ENCODE measurements around the gene CRISP2.
"Not testable (repeated sequence)": the region's sequence is repeated elsewhere in the genome, so short reads cannot be mapped to it uniquely, and the experiment has no call there.

The CRISP2 gene

DNA sequence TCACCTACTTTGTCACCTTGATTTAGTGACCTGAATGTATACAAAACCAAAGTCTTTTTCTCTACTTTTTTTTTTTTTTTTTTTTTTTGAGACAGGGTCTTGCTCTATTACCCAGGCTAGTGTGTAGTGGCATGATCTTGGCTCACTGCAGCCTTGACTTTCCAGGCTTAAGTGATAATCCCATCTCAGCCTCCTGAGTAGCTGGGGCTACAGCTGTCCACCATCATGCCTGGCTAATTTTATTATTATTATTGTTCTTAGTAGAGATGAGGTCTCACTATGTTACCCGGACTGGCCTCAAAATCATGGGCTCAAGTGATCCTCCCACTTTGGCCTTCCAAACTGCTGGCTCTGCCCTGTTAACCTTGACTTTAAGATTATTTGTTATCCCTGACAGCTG lies 37.5 kb downstream of the CRISP2 start:
- TF ChIP-seq, protein P1, sequence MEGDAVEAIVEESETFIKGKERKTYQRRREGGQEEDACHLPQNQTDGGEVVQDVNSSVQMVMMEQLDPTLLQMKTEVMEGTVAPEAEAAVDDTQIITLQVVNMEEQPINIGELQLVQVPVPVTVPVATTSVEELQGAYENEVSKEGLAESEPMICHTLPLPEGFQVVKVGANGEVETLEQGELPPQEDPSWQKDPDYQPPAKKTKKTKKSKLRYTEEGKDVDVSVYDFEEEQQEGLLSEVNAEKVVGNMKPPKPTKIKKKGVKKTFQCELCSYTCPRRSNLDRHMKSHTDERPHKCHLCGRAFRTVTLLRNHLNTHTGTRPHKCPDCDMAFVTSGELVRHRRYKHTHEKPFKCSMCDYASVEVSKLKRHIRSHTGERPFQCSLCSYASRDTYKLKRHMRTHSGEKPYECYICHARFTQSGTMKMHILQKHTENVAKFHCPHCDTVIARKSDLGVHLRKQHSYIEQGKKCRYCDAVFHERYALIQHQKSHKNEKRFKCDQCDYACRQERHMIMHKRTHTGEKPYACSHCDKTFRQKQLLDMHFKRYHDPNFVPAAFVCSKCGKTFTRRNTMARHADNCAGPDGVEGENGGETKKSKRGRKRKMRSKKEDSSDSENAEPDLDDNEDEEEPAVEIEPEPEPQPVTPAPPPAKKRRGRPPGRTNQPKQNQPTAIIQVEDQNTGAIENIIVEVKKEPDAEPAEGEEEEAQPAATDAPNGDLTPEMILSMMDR (IDR thresholded peaks at IDR 0.05; ENCODE audit: low read depth, low read length), result no peak
- no peak for DNase-seq (ENCODE audit: extremely low read depth, low read depth)

DNA sequence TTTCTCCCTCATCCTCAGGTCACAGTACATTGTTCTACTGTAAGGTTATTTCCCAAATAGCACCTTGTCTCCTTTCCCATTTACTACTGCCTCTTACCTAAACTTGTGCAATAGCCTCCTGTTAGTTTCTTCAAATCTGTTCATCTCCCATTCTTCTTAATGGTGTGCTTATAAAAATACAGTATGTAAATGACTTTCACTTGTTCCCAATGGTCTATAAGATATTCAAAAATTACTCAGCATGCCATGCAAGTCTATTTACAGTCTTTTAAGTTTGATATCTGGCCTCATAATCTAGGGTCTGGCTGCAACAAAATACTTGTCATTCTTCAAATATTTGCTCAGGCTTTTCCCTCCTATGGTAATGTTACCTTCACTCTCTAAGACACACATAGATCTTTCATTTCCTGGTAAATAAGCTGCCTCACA lies 45.2 kb downstream of the CRISP2 start:
- TF ChIP-seq, protein P1 (IDR thresholded peaks at IDR 0.05; ENCODE audit: low read depth, low read length), result no peak
- DNase-seq (ENCODE audit: extremely low read depth, low read depth), result no peak

DNA sequence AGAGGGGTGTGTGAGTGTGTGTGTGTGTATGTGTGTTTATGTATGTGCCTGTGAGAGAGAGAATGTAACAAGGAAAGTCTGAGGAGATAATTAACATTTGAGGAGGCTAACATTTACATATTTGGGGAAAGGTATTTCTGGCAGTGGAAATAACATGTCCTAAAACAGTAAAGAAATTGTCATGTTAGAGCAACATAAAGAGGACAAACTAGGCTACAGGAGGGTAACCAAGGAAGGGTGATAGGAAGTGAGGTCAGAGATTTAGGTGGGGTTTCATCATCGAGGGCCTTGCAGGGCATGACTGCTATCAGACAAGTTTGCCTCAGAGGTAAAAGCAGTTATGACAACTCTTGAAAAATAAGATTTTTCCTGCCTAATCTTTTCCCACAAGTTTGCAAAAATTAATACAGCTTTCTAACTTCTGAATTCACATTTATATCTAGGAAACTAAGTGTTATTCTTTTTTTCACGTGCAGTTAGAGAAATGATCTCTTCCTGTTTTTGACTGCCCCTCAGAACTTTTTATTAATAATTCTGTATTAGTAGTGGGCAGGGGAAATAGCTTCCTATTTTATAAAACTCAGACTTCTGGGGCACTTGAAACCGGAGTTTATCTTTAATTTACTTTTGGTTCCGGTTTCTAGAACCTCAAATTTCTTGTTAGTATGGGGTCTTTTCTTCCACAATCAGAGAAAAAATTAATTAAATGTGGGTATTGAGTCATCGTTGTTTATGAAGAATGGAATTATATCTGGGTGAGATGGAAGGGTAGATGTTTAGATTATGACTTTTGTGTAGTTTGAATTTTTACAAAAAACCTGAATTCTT lies 46.2 kb downstream of the CRISP2 start:
- TF ChIP-seq, protein P1 (IDR thresholded peaks at IDR 0.05; ENCODE audit: low read depth, low read length), result no peak
- no peak for DNase-seq (ENCODE audit: extremely low read depth, low read depth)

DNA sequence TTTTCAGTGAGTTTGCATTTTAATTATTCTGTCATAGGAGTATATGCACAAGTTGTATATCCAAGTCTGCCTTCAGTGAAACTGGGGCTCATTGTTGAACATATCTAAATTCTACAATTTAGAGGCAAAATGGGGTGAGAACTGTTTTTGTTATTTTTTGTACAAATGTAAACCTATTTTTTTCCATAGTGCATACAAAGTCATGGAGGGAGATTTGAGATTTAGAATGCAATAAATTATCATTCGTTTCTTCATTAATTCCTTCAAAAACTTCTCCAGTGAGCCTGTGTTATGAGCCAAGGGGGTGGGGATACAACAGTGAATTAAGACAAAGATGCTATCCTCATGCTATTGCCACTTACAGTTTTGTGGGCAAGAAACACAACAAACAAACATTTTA lies 46.9 kb downstream of the CRISP2 start:
- no peak for DNase-seq (ENCODE audit: extremely low read depth, low read depth)
- TF ChIP-seq, protein P1 (IDR thresholded peaks at IDR 0.05; ENCODE audit: low read depth, low read length), result no peak

DNA sequence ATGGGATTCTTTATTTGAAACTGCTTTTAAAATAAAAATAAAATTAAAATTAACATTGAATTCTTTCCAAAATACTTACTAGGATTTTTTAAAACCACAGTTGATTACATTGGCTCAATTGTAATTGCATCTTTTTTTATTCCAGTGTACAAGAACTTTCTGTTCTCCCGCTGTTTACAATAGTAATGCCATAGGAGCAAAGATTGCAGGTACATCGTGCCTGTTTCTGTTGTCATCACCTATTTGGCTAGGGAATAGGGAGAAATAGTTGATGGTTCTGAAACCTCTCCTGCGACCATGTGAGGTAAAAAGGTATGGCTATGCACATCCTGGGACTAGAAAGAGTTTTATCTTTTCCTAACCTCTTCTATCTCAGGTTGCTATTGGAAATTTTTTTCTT lies 48.5 kb downstream of the CRISP2 start:
- DNase-seq (ENCODE audit: extremely low read depth, low read depth), result no peak

DNA sequence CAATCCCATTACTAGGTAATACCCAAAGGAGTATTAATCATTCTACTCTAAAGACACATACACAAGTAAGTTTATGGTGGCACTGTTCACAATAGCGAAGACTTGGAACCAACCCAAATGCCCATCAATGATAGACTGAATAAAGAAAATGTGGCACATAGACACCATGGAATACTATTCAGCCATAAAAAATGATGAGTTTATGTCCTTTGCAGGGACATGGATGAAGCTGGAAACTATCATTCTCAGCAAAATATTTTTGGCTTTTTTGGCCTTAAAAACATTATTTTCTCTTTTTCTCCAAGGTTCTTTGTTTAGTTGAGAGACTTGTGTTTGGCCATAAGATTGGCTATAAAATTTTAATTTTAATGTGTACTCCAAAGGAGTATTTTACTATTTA lies 49.3 kb downstream of the CRISP2 start:
- DNase-seq (ENCODE audit: extremely low read depth, low read depth), result not testable (repeated sequence)

More for the DNA sequence above, 48.5 kb downstream of the CRISP2 start:
- TF ChIP-seq, protein P1 (IDR thresholded peaks at IDR 0.05; ENCODE audit: low read depth, low read length), result no peak

DNA sequence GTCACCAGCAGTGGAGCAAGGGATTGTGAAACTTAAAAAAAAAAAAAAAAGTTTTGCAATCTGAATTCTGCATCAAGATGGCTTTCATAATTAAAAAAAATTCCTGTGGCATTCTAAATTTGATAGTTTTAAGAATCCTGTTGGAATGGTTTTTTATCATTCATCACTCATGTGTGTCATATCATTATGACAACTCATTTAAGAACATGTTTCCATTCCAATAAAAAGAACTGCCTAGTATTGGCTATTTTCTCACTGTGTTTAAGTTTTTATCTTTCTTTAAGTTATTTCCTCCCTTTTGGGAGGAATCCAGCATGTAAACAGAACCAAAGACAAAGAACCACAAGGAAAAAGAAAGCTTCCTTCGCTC lies 50.5 kb downstream of the CRISP2 start:
- TF ChIP-seq, protein P1 (IDR thresholded peaks at IDR 0.05; ENCODE audit: low read depth, low read length), result no peak
- DNase-seq (ENCODE audit: extremely low read depth, low read depth), result no peak

All from AG09319 (cell line).